Natural killer cell treated with Interleukin-12 subunit alpha and Interleukin-12 subunit beta and Interleukin-15 and Interleukin-18, amount 100 ng/mL, for 72 hours (primary cell): Measurements from ENCODE around the gene TST. TPM values are rescaled to one million over a fixed set of nuclear protein-coding genes. Genes with fewer than 3 reads are reported as not detected.
A peak's percentile ranks its signal among the peaks of the same experiment; 100 is the strongest.

ENCODE experiments used
- ATAC-seq, 2 donors: fragments of 150-1000 bp; cut with Tn5 transposase in 1 of 2; sonication (Bioruptor Pico), chemical (Tn5 transposase) in 1 of 2; 2 replicates each; pipeline ENCODE4 v1.10.0; 2021
- DNase-seq: peaks from one replicate; pipeline ENCODE4 v3.0.0; 2022; ENCODE audit warnings: low spot score
- H3K27ac Mint-ChIP-seq, 2 donors: 1 replicate in 1 of 2; 2 replicates in 1 of 2; pipeline ENCODE4 v1.8.0; 2022; ENCODE audit warnings: mixed read lengths in 2 of 2, mild to moderate bottlenecking in 1 of 2, moderate library complexity in 1 of 2
- H3K27me3 Mint-ChIP-seq, 2 donors: 1 replicate in 1 of 2; 2 replicates in 1 of 2; pipeline ENCODE4 v1.8.0; 2022; ENCODE audit warnings: mixed read lengths in 2 of 2
- H3K36me3 Mint-ChIP-seq: one replicate; pipeline ENCODE4 v1.8.0; 2022; ENCODE audit warnings: mixed read lengths
- H3K4me1 Mint-ChIP-seq, 2 donors: 1 replicate in 1 of 2; 2 replicates in 1 of 2; pipeline ENCODE4 v1.8.0; 2022; ENCODE audit warnings: low read depth in 2 of 2, mixed read lengths in 2 of 2, mild to moderate bottlenecking in 1 of 2
- H3K4me3 Mint-ChIP-seq: one replicate; pipeline ENCODE4 v1.8.0; 2022; ENCODE audit warnings: mixed read lengths
- H3K9me3 Mint-ChIP-seq: 2 replicates; pipeline ENCODE4 v1.8.0; 2022; ENCODE audit warnings: mixed read lengths
- total RNA-seq, 2 donors: library from RNA; stranded (reverse); gene quantifications; one replicate each; pipeline ENCODE4 v1.2.3, GENCODE V29; 2022

TST gene
- total RNA-seq, 2 donors from 2014 or later: 12.2 to 17.9 TPM

GRCh38 chr22:37018815-37019308 lies 385 bp downstream of the TST start:
- H3K9me3 Mint-ChIP-seq: no peaks in the 10 kb centered on the region
- no peaks in the 10 kb centered on the region for H3K27me3 Mint-ChIP-seq
- DNase-seq: no peak
- H3K4me3 Mint-ChIP-seq: peak overlapping the region; percentile 83
- peak overlapping the region in 1 of 2 donors; percentile 47 for H3K27ac Mint-ChIP-seq
- H3K36me3 Mint-ChIP-seq: no peaks in the 10 kb centered on the region
- peak; percentile 37 to 67 for ATAC-seq
- peaks cover 8% of the 10 kb centered on the region in 2 donors for H3K4me1 Mint-ChIP-seq

DNA sequence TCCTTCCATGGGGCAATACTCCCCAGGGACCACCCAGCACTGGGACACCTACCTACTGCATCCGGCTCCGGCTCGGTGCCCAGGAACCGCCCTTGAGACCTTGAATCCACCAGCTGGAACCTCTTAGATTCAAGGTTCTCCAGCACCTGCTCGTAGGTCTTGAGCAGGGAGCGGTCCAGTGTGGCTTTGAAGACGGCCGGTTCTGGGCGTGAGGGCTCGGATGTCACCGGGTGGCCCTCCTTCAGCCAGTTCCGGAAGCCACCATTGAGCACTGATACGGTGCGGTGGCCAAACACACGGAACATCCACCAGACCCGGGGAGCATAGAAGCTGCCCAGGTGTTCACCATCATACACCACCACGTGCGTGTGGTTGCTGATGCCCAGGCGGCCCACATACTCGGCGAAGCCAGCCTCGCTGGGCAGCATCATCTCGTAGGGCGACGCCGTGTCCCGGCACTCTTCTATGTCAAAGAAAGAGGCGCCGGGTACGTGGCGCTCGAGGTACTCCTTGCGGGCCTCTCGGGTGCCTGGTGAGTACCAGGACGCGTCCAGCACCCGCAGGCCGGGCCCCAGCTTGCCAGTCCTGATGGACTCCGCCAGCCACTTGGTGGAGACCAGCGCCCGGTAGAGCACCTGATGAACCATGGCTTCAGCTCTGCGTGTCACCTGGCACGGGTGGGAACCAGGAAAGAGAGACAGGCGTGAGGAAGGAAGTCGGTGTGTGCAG lies 997 bp downstream of the TST start:
- peak overlapping the region; percentile 83 for H3K4me3 Mint-ChIP-seq
- peaks cover 8% of the 10 kb centered on the region in 2 donors for H3K4me1 Mint-ChIP-seq
- DNase-seq (peak; percentile 55), ATAC-seq (no peak)
- H3K9me3 Mint-ChIP-seq: no peaks in the 10 kb centered on the region
- no peaks in the 10 kb centered on the region for H3K36me3 Mint-ChIP-seq
- H3K27me3 Mint-ChIP-seq: no peaks in the 10 kb centered on the region
- H3K27ac Mint-ChIP-seq: peak overlapping the region in 1 of 2 donors; percentile 47

DNA sequence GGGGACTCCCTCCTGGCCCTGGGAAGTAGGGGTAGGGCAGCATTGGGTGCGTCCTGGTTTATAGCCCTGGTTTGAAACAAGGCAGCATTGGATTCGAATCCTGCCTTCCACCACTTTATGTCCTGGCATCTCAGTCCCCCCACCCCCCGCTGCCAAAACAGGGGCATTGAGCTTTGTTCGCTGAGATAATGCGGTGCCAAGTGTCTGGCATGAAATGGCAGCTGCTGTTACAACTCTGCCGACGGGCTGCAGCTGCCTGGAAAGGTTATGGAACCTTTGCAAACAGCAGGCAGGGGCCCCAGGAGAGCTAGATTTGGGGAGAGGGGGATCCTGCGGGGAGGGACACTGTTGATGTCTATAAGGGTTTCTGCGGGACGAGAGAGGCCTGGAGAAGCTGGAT lies 1.9 kb downstream of the TST start:
- Mint-ChIP-seq H3K4me3 (no peak overlapping the region), H3K27ac (no peak overlapping the region), H3K27me3 (no peaks in the 10 kb centered on the region), H3K36me3 (no peaks in the 10 kb centered on the region), H3K4me1 (peaks cover 7 to 8% of the 10 kb centered on the region in 2 donors), H3K9me3 (no peaks in the 10 kb centered on the region)
- no peak for ATAC-seq
- no peak for DNase-seq

- H3K9me3 Mint-ChIP-seq: no peaks in the 10 kb centered on the region
- H3K27me3 Mint-ChIP-seq: no peaks in the 10 kb centered on the region
- ATAC-seq: no peak
- H3K36me3 Mint-ChIP-seq: no peaks in the 10 kb centered on the region
- no peak overlapping the region for H3K27ac Mint-ChIP-seq
- DNase-seq: peak; percentile 35
- H3K4me1 Mint-ChIP-seq: peaks cover 0 to 5% of the 10 kb centered on the region in 2 donors
- H3K4me3 Mint-ChIP-seq: no peak overlapping the region
Observed at GRCh38 chr22:37016134-37016910, 2.9 kb downstream of the TST start.

DNA sequence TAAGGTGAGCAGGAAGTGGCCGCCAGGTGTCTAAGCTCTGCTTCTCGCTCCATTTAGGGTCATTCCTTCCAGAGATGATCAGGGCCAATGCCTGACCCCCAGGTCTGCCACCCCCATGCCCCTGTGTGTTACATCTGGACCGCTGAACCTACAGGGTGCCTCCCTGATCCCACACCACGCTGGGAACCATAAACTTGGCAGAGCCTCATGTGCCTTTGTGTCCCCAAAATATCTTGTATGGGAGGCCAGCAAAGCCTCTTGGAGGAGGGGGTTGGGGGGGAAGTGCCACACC lies 3.7 kb downstream of the TST start:
- Mint-ChIP-seq H3K36me3 (no peaks in the 10 kb centered on the region), H3K4me3 (no peak overlapping the region), H3K4me1 (peaks cover 0 to 3% of the 10 kb centered on the region in 2 donors), H3K9me3 (no peaks in the 10 kb centered on the region), H3K27me3 (no peaks in the 10 kb centered on the region), H3K27ac (no peak overlapping the region)
- ATAC-seq (no peak), DNase-seq (peak; percentile 50)

DNA sequence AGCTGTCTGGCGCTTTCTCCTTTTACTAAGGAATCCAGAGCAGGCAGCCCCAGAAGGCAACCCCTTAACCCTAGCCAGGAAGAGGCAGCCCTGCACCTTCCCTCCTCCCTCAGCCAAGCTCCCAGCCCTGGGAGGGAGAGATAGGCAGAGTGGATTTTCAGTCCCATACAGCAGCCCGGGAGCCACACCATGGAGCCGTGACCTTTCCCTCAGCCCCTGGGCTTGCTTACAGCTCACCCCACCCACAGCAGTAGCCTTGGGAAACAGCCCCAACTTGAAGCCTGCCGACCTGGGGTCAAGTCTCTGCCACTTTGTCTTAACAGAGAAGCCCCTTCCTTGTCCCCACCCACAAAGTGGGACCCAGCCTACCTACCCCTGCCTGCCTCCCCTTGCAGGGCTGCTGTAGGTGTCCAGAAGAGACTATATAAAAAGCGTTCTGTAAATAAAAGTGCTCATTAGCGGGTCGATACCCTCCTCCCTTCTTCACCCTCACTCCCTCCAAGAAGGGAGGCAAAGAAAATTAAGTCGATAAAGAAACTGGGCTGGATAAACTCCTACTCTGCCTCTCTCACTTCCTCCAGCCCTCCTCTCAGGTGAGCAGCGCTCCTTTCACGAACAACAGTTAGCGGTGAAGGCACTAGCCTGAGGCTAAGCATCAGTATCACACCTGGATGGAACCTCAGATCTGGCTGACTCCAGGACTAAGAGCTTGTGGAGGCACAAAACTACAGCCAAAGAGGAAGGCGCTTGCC lies 4.2 kb downstream of the TST start:
- ATAC-seq (no peak), DNase-seq (peak; percentile 53)
- no peaks in the 10 kb centered on the region for H3K36me3 Mint-ChIP-seq
- H3K27ac Mint-ChIP-seq: no peak overlapping the region
- H3K9me3 Mint-ChIP-seq: no peaks in the 10 kb centered on the region
- no peaks in the 10 kb centered on the region for H3K27me3 Mint-ChIP-seq
- peaks cover 0 to 2% of the 10 kb centered on the region in 2 donors for H3K4me1 Mint-ChIP-seq
- H3K4me3 Mint-ChIP-seq: no peak overlapping the region

DNA sequence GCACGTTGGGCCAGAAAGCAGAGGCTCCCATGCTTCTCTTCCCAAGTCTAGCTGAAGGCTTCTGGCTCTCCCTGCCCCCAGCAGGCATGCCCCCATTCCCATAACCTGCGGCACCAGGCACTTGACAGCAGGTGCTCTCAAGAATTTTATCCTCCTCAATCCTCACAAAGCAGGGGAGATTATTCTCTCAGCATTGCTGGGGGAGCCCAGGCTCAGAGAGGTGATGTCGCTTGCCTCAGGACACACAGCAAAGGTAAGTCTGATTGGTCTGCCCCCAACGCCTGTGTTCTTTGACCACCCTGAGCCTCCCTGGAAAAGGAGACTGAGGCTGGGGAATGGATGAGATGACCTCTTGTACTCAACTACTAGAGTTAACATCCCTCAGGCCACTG lies 4.8 kb downstream of the TST start:
- ATAC-seq: no peak
- Mint-ChIP-seq H3K36me3 (no peaks in the 10 kb centered on the region), H3K4me1 (peaks cover 0 to 2% of the 10 kb centered on the region in 2 donors), H3K27me3 (no peaks in the 10 kb centered on the region), H3K27ac (no peak overlapping the region), H3K4me3 (no peak overlapping the region), H3K9me3 (no peaks in the 10 kb centered on the region)
- peak; percentile 10 for DNase-seq

GRCh38 chr22:37012956-37013355 lies 6.3 kb downstream of the TST start:
- Mint-ChIP-seq H3K9me3 (no peaks in the 10 kb centered on the region), H3K4me1 (peaks cover 0 to 4% of the 10 kb centered on the region in 2 donors), H3K27me3 (no peaks in the 10 kb centered on the region), H3K36me3 (no peaks in the 10 kb centered on the region), H3K4me3 (no peak overlapping the region), H3K27ac (no peak overlapping the region)
- DNase-seq (no peak), ATAC-seq (no peak)

DNA sequence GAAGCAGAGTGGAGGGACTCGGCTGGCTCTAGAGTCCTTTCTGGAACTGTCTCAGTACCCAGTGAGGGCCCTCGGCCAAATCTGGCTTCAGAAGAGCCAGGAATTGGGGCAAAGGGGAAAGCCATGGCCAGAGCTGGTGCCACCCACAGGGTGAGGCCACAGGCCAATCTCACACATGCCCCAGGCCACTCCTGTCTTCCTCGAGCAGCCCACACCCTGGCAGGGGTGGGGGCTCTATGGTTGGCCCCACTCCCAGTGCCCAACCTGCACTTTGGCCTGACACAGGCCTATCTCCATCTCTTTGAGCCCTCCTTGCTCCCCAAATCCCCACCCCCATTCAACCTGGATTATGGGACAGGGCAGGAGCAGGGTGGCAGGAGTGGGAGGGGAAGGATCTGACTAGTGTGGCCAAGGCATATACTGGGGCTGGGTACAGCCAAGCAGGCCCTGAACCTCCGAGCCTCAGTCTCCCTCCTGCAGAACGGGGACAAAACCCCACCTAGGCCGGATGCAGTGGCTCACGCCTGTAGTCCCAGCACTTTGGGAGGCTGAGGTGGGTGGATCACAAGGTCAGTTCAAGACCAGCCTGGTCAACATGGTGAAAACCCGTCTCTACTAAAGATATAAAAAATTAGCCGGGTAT lies 6.9 kb downstream of the TST start:
- ATAC-seq: peak in 1 of 2 donors; percentile 3
- H3K4me1 Mint-ChIP-seq: peaks cover 0 to 4% of the 10 kb centered on the region in 2 donors
- no peak overlapping the region for H3K27ac Mint-ChIP-seq
- no peaks in the 10 kb centered on the region for H3K36me3 Mint-ChIP-seq
- no peak for DNase-seq
- no peaks in the 10 kb centered on the region for H3K9me3 Mint-ChIP-seq
- no peak overlapping the region for H3K4me3 Mint-ChIP-seq
- H3K27me3 Mint-ChIP-seq: peaks cover 0 to 3% of the 10 kb centered on the region in 2 donors

GRCh38 chr22:37011472-37011871 lies 7.8 kb downstream of the TST start:
- Mint-ChIP-seq H3K27me3 (peaks cover 7 to 9% of the 10 kb centered on the region in 2 donors), H3K27ac (no peak overlapping the region), H3K4me1 (peaks cover 0 to 4% of the 10 kb centered on the region in 2 donors), H3K9me3 (no peaks in the 10 kb centered on the region), H3K36me3 (no peaks in the 10 kb centered on the region), H3K4me3 (no peak overlapping the region)
- no peak for ATAC-seq
- no peak for DNase-seq

- no peak for ATAC-seq
- H3K9me3 Mint-ChIP-seq: no peaks in the 10 kb centered on the region
- peak; percentile 42 for DNase-seq
- no peak overlapping the region for H3K4me3 Mint-ChIP-seq
- H3K4me1 Mint-ChIP-seq: peaks cover 0 to 4% of the 10 kb centered on the region in 2 donors
- H3K36me3 Mint-ChIP-seq: no peaks in the 10 kb centered on the region
- H3K27ac Mint-ChIP-seq: no peak overlapping the region
- peaks cover 8 to 14% of the 10 kb centered on the region in 2 donors for H3K27me3 Mint-ChIP-seq
Observed at GRCh38 chr22:37010976-37011375, 8.3 kb downstream of the TST start.

GRCh38 chr22:37010174-37010573 lies 9.1 kb downstream of the TST start:
- ATAC-seq (no peak), DNase-seq (no peak)
- Mint-ChIP-seq H3K9me3 (no peaks in the 10 kb centered on the region), H3K27ac (no peak overlapping the region), H3K36me3 (no peaks in the 10 kb centered on the region), H3K4me1 (peaks cover 0 to 4% of the 10 kb centered on the region in 2 donors), H3K4me3 (no peak overlapping the region), H3K27me3 (peaks cover 12 to 22% of the 10 kb centered on the region in 2 donors)

DNA sequence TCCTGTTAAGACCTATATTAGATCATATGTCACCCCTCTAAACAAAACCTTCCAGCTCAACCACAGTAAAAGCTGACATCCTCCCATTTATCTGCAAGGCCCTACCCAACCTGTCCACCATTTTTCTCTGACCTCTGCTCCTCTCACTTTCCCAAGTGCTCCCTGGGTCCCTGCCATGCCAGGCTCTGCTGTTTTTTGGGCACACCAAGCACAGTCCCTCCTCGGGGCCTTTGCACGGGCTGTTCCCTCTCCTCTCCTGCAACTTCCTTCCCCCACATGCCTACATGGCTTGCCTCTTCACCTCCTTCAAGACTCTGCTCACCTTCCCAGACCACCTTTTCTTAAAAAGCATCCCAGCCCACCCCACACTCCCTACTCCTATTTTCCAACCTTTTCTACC lies 9.8 kb downstream of the TST start:
- no peak for DNase-seq
- Mint-ChIP-seq H3K36me3 (no peaks in the 10 kb centered on the region), H3K27ac (no peak overlapping the region), H3K4me3 (no peak overlapping the region), H3K9me3 (no peaks in the 10 kb centered on the region), H3K4me1 (peaks cover 0 to 4% of the 10 kb centered on the region in 2 donors), H3K27me3 (peaks cover 12 to 23% of the 10 kb centered on the region in 2 donors)
- ATAC-seq: no peak
